ENCODE data around the gene CBX4. TPM values are rescaled to one million over a fixed set of nuclear protein-coding genes. Genes with fewer than 3 reads are reported as not detected.

CBX4 gene
- total and polyA plus RNA-seq, 2 donors: 8.2 to 14.7 TPM

- no peaks in the 10 kb centered on the region for H3K4me1 ChIP-seq (ENCODE audit: insufficient read depth)
- no peak for DNase-seq (ENCODE audit: extremely low spot score)
- no peak overlapping the region for H3K27ac ChIP-seq (ENCODE audit: low read depth)
- no peaks in the 10 kb centered on the region for H3K36me3 ChIP-seq (ENCODE audit: insufficient read depth)
- WGBS: 92% methylated on average over 12 of the region's 12 CpGs
- H3K4me3 ChIP-seq (ENCODE audit: low read depth, low read length): no peak overlapping the region
Measured at GRCh38 chr17:79786930-79787643, 52.2 kb downstream of the CBX4 start.

GRCh38 chr17:79785900-79786810 lies 53.1 kb downstream of the CBX4 start:
- no peaks in the 10 kb centered on the region for H3K36me3 ChIP-seq (ENCODE audit: insufficient read depth)
- WGBS: 91% methylated on average over 15 of the region's 15 CpGs
- DNase-seq (ENCODE audit: extremely low spot score): no peak

GRCh38 chr17:79785017-79785899 lies 54.0 kb downstream of the CBX4 start:
- no peak overlapping the region for H3K4me3 ChIP-seq (ENCODE audit: low read depth, low read length)
- WGBS: 96% methylated on average over 17 of the region's 17 CpGs
- no peaks in the 10 kb centered on the region for H3K4me1 ChIP-seq (ENCODE audit: insufficient read depth)
- no peaks in the 10 kb centered on the region for H3K36me3 ChIP-seq (ENCODE audit: insufficient read depth)
- DNase-seq (ENCODE audit: extremely low spot score): no peak
- H3K27ac ChIP-seq (ENCODE audit: low read depth): no peak overlapping the region

More at GRCh38 chr17:79785900-79786810, 53.1 kb downstream of the CBX4 start:
- Histone ChIP-seq H3K4me1 (ENCODE audit: insufficient read depth) (no peaks in the 10 kb centered on the region), H3K4me3 (ENCODE audit: low read depth, low read length) (no peak overlapping the region), H3K27ac (ENCODE audit: low read depth) (no peak overlapping the region)

- Histone ChIP-seq H3K4me3 (ENCODE audit: low read depth, low read length) (no peak overlapping the region), H3K4me1 (ENCODE audit: insufficient read depth) (no peaks in the 10 kb centered on the region), H3K27ac (ENCODE audit: low read depth) (no peak overlapping the region), H3K36me3 (ENCODE audit: insufficient read depth) (no peaks in the 10 kb centered on the region)
- DNase-seq (ENCODE audit: extremely low spot score): no peak
- WGBS: 95% methylated on average over 31 of the region's 31 CpGs
Measured at GRCh38 chr17:79784353-79785016, 54.8 kb downstream of the CBX4 start.

- Histone ChIP-seq H3K36me3 (ENCODE audit: insufficient read depth) (no peaks in the 10 kb centered on the region), H3K27ac (ENCODE audit: low read depth) (no peak overlapping the region), H3K4me3 (ENCODE audit: low read depth, low read length) (no peak overlapping the region), H3K4me1 (ENCODE audit: insufficient read depth) (no peaks in the 10 kb centered on the region)
- no peak for DNase-seq (ENCODE audit: extremely low spot score)
- WGBS: 96% methylated on average over 18 of the region's 18 CpGs
Measured at GRCh38 chr17:79783891-79784290, 55.3 kb downstream of the CBX4 start.

Other genes starting within 250 kb of the CBX4 start
- gene RBFOX3, start 228.4 kb downstream of the CBX4 start, total RNA-seq: 1.1 TPM
- gene RBFOX3, start 228.4 kb downstream of the CBX4 start, polyA plus RNA-seq: 151 TPM
- gene ENPP7, start 108.5 kb downstream of the CBX4 start, total RNA-seq: not detected
- gene ENPP7, start 108.5 kb downstream of the CBX4 start, polyA plus RNA-seq: not detected
- gene CBX2, start 61.3 kb downstream of the CBX4 start, total RNA-seq: 7.0 TPM
- gene CBX2, start 61.3 kb downstream of the CBX4 start, polyA plus RNA-seq: 3.1 TPM
- 4.4 TPM for gene CBX8, start 42.4 kb downstream of the CBX4 start, total RNA-seq
- gene CBX8, start 42.4 kb downstream of the CBX4 start, polyA plus RNA-seq: 3.6 TPM
- gene TBC1D16, start 196.4 kb upstream of the CBX4 start, total RNA-seq: 15.8 TPM
- 21.5 TPM for gene TBC1D16, start 196.4 kb upstream of the CBX4 start, polyA plus RNA-seq
- 8.0 TPM for gene CCDC40, start 197.2 kb upstream of the CBX4 start, total RNA-seq
- 2.2 TPM for gene CCDC40, start 197.2 kb upstream of the CBX4 start, polyA plus RNA-seq

Data from urinary bladder (tissue), 4 donors.